ENCODE measurements around the gene PRELP.
"Not testable (repeated sequence)": the region's sequence is repeated elsewhere in the genome, so short reads cannot be mapped to it uniquely, and the experiment has no call there.

Gene PRELP

DNA sequence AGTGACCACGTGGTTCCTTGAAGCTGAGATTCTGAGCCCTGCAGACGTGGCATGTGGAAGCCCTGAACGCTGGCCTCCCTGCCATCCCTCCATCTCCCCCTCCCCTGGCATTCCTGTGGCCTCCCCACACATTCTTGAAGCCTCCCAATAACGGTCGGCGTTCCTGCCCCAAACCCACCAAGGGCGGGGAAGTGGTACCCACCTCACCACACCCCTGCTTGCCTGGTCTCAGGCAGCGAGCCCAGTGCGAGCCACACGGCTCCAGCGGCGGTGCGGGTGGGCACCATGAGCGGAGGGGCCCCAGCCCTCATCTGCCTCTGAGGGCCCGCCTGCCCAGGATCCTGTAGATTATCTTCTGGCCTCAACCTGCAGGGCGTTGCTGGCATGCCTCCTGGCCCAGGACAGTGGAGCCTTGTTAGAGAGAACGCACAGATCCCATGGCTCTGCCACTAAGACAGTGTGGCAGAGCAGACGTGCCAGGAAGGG, 20.6 kb upstream of the PRELP start:
- no peak for DNase-seq

DNA sequence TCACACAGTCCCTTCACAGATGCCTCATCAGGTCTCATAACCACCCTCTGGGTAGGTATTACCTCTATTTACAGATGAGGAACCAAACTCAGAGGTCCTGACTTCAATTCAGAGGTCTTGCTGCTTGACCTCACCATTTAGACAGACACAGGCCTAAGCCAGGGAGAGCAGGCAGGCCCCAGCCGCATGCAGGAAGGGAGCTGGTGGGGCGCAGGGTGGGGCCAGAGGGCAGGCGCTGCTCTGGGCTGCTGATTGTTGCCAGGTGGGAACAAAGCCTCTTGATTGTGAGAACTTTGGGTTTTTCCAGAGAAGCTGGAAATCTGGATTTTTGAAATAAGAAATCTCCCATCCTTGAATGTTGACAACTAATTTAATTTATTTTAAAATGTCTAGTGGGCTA, 19.9 kb upstream of the PRELP start:
- DNase-seq, result no peak

DNA sequence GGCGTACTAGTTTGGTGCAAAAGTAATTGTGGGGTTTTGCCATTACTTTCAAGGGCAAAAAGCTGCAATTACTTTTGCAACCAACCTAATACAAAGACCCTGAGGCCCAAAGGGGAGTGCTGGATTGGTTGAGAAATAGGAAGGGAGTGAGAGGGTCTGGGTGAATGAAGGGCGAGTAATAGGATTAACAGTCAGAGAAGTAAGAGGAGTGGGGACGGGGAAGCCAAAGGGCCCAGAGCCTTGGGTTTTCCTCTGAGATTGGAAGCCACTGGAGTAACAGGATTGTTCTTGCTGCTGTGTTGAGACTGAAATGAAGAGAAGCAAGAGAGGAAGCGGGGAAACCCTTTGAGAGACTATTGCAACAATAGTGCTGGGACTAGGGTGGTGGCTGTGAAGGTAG, 19.0 kb upstream of the PRELP start:
- no peak for DNase-seq

DNA sequence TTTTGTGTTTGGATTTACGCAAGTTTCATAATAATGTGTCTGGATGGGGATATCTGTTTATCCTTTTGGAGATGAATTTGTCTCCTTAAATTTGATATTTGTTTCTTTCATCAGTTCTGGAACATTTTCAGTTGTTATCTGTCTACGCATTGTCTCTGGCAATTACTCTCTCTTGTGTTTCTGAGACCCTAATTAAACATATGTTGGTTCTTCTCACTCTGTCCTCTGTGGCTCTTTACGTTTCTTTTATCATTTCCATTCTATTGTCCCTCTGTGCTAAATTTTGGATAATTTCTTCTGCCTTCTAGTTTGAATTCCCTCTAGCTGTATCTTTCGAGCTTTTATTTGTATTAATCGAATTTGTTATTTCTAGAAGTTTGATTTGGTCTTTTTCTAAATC, 17.5 kb upstream of the PRELP start:
- DNase-seq, result no peak

DNA sequence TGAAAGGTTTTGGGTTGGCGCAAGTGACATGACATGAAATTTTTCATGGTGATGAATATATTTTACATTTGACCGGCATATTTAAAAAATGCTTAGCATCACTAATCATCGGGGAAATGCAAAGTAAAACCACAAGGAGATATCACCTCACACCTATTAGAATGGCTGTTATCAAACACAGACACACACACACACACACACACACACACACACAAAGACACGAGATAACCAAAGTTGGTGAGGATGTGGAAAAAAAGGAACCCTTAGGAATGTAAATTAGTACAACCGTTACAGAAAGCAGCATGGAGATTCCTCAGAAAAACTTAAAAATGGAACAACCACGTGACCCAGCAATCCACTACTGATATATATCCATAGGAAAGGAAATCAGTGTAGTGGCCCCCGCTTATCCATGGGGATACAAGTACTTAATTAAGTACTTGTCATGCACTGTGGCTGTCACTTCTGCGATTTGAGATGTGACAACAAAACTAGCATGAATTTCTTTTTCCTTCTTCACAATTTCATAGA, 15.9 kb upstream of the PRELP start:
- no peak for DNase-seq

DNA sequence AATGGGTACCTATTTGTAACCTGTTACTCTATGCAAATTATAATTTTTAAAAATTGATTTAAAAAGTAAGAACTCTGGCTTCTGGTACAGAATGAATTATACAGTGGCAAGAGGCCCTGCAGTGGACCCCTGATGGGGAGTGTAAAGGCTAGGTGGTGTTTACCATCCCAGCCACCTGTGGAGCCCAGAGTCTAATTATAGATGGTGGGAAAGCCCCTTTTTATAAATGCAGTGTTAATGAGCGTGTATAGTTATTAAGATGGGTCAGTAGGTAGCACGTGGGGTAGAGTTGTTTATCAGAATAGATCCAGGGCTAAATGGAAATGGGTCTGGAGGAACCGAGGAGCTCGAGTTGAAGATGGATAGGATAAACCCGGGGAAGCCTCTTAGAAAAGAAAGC, 13.9 kb upstream of the PRELP start:
- DNase-seq, result no peak

DNA sequence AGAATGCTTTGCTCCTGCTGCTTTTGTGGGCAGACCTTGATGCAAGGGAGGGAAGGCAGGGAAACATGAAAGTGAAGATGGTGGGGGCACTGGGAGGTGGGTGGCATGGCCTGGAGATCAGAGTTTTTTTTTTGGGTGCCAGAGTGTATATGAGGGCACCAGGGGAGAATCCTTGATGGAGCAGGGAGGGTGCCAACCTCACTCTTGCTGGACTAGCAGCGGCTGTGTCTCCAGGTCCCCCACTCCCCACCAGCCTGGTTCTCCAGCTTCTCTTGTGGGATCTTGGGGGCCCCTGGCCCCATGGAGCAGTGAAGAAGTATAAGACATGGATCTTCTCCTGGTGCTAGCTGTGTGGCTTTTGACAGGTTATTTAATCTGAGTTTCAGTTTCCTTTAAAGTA, 13.5 kb upstream of the PRELP start:
- no peak for DNase-seq

DNA sequence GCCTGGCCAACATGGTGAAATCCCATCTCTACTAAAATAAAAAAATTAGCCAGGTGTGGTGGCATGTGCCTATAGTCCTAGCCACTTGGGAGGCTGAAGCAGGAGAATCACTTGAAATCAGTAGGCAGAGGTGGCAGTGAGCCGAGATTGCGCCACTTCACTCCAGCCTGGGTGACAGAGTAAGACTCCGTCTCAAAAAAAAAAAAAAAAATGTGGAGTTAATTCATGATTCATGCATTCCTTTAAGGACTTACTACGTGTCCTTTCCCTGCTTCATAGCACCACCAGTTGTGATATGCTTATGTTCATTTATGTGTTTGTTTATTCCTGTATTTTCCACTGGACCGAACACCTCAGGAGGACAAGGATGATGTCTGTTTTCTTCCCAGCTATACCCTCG, 12.7 kb upstream of the PRELP start:
- no peak for DNase-seq

DNA sequence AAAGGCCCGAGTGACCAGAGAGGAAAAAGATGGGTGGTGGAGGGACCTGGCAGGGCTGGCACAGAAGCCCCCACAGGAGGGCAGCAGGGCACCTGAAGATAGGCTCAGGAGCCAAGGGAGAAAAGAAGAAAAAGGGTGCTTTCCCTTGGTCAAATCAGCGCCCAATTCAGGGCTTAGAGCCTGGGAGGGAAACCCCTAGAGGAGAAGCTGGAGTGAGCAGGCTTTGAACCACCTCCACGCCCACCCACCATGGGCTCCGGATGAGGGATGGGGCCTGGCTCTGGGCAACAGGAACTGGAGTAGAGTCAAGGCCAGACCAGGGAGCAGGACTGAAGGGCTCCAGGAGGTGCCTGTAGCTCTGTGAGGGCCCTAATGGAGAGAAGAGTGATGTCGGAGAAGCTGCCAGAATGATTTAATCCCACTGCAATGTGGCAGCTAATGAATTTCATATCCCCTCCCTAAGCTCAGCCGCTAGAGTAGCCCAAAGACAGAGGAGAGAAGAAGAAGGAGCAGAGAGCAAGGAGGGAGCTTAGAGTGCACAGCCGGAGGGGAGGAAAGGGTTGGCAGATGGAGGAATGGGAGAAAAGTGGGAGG, 12.0 kb upstream of the PRELP start:
- DNase-seq, result no peak

DNA sequence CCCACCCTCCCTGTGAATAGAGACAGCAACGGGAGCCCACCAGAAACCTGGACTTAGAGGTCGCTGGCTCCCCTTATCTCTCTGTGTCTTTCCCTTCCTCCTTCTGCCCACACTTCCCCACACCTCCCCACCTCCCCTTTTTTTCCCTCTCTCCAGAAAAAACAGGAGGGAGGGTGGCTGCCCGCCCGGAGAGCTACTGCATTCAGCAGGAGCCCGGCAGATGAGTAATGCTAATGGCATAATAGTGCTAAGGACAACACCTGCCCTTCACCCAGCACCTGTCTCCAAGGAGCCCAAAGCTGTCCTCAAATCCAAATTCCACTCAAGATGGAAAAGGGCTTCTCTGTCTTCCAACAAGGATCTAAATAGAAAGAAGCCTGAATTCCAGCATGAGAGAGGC, 11.4 kb upstream of the PRELP start:
- no peak for DNase-seq

DNA sequence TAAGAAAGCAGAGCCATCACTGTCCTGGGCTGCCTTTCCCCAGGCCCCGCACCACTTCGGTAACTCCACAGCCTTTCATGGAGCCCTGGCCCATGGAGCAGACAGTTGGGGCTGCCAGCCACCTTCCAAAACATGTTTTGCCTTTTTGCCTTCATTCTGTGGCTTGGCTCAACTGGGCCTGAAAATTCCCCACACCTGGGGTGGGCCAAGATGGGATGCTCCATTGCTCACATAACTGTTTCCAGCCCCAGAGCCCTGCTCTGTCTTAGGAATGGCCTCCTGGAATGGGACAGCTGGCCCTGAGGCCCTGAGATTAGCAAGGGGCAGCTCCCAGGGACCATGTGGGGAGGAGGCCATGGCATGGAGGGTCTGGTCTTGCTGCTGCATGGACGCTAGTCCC, 10.9 kb upstream of the PRELP start:
- no peak for DNase-seq

DNA sequence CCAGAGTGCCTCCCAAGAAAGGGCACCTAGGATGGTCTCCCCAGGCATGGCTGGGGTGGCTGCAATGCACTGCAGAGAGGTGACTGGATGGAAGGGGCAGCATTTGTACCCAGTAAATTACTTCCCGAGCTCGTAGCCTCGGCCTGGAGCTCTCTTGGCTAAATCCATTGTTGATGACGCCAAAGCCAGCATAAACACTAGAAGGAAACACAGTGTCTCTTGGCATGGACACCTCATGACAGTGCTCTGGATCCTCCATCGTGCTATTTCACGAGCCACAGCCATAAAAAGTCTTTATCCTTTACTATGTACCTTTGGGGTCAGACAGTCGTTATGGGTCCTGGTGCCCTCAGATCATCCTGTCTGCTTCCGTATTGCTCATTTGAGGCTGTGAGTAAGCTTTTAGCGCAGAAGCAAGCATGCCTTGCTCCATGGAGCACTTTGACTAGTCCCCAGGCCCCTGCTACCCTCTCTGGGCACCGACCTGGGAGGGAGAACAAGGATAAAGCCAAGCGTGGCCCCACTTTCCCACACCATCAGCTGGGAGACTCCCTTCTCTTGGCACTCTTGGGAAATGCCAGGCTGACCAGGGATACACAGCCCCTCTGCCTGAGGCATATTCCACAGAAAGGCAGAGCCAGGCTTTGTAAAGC, 10.3 kb upstream of the PRELP start:
- DNase-seq, result no peak

DNA sequence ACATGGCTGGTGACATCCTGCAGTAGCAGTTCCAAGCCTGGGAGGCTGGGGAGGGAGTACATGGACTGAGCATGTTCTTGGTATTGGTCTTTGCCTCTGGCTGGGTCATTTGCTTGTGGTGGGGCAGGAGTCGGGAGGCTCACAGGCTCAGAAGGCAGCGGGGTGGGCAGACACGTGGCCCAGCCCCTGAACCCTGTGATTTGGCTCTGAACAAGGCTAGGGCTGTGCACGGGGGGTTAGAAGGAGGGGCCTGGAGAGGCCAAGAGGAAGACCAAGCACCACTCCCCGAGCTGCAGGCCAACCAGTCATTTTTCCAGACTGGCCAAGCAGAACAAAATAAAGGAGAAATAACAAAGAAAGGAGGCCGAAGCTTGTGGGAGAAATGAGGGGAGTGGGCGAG, 9.7 kb upstream of the PRELP start:
- DNase-seq, result no peak

DNA sequence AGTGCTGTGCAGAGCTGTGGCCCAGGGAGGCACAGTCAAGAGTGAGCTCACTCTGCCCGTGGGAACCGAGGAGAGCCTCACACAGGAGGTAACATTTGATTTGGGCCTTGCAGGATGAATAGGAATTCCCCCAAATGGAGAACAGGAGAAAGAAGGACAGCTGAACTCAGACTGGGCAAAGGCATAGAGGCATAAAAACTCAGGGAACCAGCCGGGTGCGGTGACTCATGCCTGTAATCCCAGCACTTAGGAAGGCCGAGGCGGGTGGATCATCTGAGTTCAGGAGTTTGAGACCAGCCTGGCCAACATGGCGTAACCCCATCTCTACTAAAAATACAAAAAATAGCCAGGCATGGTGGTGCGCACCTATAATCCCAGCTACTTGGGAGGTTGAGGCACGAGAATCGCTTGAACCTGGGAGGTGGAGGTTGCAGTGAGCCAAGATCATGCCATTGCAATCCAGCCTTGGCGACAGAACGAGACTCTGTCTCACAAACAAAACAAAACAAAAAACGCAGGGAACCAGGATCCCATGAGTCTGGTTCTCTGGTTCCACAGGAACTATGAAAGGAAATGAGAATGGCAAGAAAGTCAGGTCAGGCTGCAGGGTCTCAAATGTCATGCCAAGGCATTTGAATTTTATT, 8.6 kb upstream of the PRELP start:
- not testable (repeated sequence) for DNase-seq

DNA sequence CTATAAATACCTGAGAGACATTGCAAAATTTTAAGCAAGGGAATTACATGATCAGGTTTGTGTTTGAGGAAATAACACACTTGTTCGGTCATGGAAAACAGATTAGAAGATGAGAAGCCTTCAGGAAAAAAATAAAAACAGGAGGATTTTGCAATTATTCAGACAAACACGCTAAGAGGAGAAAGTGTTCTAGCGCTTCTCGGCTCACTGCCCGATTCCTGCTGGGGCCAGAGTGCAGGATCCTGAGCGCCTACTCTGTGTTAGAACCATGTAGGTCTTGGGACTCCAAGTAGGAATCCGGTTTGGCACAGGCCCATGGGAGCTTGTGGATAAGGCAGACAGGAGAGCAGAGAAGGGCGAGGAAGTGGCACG, 8.1 kb upstream of the PRELP start:
- no peak for DNase-seq

DNA sequence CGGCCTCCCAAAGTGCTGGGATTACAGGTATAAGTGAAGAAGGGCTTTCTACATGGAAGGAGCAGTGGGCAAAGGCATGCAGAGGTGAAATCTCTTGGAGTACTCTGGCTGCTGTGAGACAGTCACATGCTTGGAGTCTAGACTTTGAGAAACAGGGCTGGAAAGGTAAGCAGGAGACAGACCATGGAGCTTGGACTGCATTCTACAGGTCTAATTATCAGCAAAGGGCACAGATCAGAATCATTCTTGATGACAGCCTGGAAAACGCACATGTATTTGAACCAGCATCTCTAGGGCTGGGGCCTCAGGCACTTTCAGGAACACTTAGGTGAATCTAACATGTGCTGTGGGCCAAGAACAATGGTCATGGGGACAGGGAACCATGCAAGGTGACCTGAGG, 7.3 kb upstream of the PRELP start:
- no peak for DNase-seq

DNA sequence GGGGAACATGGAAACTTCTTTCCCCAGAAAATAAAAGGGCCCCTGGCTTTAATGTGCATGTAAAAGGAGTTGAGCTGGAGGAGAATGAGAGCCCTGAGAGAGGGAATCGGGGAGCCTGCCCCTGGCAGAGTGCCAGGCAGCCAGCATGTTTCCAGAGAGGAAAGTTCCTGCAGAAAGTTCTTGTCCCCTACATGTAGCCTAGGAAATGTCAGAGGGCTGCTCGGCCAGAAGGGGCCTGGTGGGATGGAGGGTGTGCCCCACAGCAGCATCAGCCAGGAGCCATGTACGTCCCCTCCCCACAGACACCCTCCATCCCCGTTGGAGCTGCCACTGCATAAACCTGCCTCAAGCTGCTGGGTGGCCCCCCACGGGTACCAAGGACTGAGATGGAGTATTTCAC, 5.4 kb upstream of the PRELP start:
- no peak for DNase-seq

DNA sequence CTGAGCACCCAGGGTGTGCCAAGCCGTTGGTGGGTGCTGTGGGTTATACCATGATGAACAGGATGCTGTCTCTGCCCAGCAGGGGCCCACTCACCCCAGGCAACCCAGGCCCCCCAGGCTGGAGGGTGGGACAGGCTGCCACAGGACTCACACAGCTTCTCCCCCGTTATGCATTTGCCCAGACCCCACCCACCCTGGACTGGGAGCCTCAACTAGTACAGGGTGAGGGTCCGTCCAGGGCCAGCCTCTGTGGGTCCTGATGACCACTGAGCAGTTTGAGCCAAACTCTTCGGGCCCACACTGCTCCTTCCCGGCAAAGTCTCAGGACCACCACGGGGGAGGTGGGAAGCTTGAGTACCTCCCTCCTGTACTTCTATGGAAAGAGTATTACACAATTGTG, 3.8 kb upstream of the PRELP start:
- DNase-seq, result no peak

DNA sequence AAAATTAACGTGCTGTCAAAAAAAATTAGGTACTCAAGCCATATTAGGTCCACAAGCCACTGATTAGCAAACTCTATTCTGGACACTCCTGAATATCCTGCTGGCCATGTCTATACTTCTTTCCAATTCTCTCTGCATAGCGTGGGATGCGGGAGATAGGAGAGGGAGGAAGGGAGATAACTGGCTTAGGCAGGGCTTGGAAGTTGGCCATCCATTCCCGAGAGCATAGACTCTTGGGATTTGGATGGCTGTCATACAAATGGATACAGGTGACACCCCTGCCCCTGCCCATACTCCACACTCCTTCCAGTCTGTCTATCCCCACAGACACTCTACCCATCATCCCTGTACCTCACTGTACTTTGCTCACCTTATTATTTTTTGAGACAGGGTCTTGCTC, 2.3 kb upstream of the PRELP start:
- no peak for DNase-seq

DNA sequence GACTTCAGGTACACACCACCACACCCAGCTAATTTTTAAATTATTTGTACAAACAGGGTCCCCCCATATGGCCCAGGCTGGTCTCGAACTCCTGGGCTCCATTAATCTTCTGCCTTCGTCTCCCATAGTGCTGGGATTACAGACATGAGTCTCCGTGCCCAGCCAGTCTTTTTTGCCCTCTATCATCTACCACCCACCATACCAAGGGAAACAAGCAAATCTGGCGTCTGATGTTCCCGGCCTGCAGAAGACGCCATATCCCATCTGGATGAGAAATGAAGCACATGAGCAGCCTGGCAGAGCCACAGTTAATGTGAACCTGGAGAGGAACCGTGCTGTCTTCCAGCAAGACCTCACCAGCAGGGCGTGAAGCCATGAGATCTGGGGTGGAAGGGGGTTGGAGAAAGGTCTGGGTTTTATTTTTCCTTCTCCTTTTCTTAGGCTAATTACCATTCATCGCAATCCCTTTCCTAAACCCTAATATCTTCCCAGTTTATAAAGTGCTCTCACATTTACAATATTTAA, 1.8 kb upstream of the PRELP start:
- no peak for DNase-seq

DNA sequence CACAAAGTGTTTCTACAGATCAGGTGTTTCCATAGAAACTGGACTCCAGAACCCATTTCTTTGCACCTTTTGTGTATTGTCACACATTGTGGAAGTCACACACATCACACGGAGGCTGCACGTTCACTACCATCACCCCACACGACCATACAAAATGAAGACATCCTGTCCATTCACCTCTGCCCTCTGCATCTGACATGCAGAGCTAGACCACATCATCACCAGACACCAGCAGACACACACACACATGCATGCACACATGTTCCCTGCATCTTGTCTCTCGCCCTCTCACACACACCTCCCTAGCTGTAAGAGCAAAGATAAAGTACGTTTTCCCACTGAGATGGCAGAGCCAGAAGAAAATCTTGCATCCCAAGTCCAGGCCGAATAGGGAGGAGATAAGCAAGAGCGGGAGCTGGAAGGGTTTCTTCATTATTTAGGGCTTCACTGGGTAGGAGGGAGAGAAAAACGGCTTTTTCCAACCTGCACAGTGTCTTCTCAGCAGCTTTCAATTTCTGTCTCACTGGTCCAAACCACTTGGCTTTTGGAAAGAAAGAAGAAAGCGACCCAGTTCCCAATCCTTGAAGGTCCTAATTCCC, 709 bp downstream of the PRELP start:
- DNase-seq, result no peak

DNA sequence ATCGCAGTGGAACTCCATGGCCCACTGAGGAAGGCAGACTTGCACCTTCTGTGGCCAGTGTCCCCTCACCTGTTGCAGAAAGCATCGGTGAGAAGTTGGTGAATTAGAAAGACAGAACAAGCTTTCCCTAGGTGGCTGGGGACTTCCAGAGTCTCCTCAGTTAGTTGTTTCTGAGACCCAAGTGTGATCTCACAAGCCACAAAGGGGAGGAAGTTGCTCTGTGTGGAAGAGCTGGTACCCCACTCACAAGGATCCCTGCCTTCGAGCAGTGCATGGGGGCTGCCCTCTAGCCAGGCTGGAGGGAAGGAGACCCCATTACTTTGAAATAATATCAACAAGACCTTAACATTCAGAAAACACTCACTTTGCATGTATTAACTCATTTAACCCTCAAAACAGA, 2.1 kb downstream of the PRELP start:
- DNase-seq, result no peak

DNA sequence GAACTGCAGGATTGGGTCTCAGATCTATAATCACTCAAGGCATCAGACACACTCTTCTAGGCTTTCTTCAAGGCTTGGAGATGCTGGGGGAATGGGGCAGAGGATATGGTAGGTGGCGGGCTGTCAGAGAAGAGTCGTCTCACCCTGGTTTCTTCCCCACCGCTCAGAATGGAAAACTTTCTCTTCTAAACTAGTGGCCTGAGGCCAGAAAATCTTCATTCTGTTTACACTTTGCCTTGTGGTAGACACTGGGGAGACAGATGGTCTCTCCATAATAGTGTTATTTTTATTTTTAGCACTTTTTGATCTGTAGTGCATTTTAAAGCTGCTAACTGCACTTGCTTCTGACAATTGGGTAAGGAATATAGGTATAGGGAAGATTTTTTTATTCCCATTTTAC, 2.6 kb downstream of the PRELP start:
- DNase-seq, result no peak

DNA sequence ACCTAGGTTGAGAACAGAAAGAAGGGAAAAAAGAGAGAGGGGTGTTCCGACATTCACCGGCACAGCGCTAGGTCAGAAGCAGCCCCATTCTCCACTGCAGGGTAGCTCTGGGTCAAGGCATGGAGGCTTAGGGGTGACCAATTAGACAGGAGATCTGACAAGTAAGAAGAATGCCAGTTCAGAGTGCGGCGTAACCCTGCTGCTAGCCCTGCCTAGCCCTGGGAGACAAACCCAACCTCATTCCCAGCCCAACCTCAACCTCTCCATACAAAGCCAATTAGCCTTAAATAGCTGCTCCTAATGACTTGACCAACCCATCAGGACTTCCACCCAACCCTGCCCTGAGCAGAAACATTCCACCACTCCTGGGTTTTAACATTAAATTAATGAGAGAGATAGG, 3.4 kb downstream of the PRELP start:
- DNase-seq, result no peak

Data from stimulated activated CD4-positive, alpha-beta T cell treated with anti-CD3 and anti-CD28 coated beads, Interleukin-1b, Interleukin-23, amount 100 ng/mL, for 48 hours (primary cell).